GM19452 (cell line): ENCODE results near the gene PRRT2.
"Not testable (repeated sequence)": the region's sequence is repeated elsewhere in the genome, so short reads cannot be mapped to it uniquely, and the experiment has no call there.

Experiments
- ATAC-seq: cut with Tn5 transposase; IDR thresholded peaks from one replicate; pipeline ENCODE4 v1.9.1; 2021; ENCODE audit not compliant: unreplicated experiment

The PRRT2 gene

GRCh38 chr16:29811896-29812665 lies at the start of gene PRRT2:
TSS of gene PRRT2 (plus strand) at chr16:29812193. CDS start at chr16:29813055, 862 bp downstream.
- ATAC-seq, result no peak

GRCh38 chr16:29763326-29763725 lies 48.7 kb upstream of the PRRT2 start:
- ATAC-seq, result no peak

- no peak for ATAC-seq
Measured at GRCh38 chr16:29765167-29766032, 46.6 kb upstream of the PRRT2 start.

GRCh38 chr16:29766571-29766970 lies 45.4 kb upstream of the PRRT2 start:
- no peak for ATAC-seq

- no peak for ATAC-seq
Measured at GRCh38 chr16:29767062-29767461, 44.9 kb upstream of the PRRT2 start.

GRCh38 chr16:29769507-29769906 lies 42.5 kb upstream of the PRRT2 start:
- ATAC-seq, result no peak

- no peak for ATAC-seq
Measured at GRCh38 chr16:29770250-29770929, 41.6 kb upstream of the PRRT2 start.

- not testable (repeated sequence) for ATAC-seq
Measured at GRCh38 chr16:29772330-29772729, 39.7 kb upstream of the PRRT2 start.

GRCh38 chr16:29774730-29775129 lies 37.3 kb upstream of the PRRT2 start:
- ATAC-seq, result no peak

- ATAC-seq, result no peak
Measured at GRCh38 chr16:29775742-29776408, 36.1 kb upstream of the PRRT2 start.

GRCh38 chr16:29777576-29778350 lies 34.2 kb upstream of the PRRT2 start, which contains the start of gene ZG16:
TSS of gene ZG16 (plus strand) at chr16:29778256. CDS start at chr16:29779267, 1,011 bp downstream.
- ATAC-seq, result no peak

GRCh38 chr16:29779474-29779873 lies 32.5 kb upstream of the PRRT2 start:
- no peak for ATAC-seq

- ATAC-seq, result not testable (repeated sequence)
Measured at GRCh38 chr16:29783094-29783953, 28.7 kb upstream of the PRRT2 start.

GRCh38 chr16:29784157-29784556 lies 27.8 kb upstream of the PRRT2 start:
- no peak for ATAC-seq

GRCh38 chr16:29784901-29785500 lies 27.0 kb upstream of the PRRT2 start:
- no peak for ATAC-seq

GRCh38 chr16:29787155-29787554 lies 24.8 kb upstream of the PRRT2 start:
- ATAC-seq, result not testable (repeated sequence)

GRCh38 chr16:29789775-29790182 lies 22.2 kb upstream of the PRRT2 start:
- no peak for ATAC-seq

- ATAC-seq, result peak; percentile 94
Measured at GRCh38 chr16:29790183-29790948, 21.6 kb upstream of the PRRT2 start, which contains the start of gene KIF22. TSS of gene KIF22 (plus strand) at chr16:29790751. CDS start at chr16:29790760, 9 bp downstream.
